Subcutaneous adipose tissue (tissue), 4 donors: ENCODE measurements around the gene UBIAD1. TPM values are rescaled to one million over a fixed set of nuclear protein-coding genes. Genes with fewer than 3 reads are reported as not detected.

ENCODE experiments used
- total RNA-seq, 4 donors: library from RNA; depleted of rRNA; stranded (reverse); fragments of >200 nt; gene quantifications; one replicate each; pipeline ENCODE4 v1.1.0, GENCODE V29; 2016
- TF ChIP-seq, protein P1 (sequence below): fragments of 450-650 bp; IDR thresholded peaks from one replicate; pipeline ENCODE4 v1.5.1; 2016; ENCODE audit warnings: low read depth, mild to moderate bottlenecking, control low read depth, antibody characterized with exemption, moderate library complexity

Gene UBIAD1
- total RNA-seq, 4 donors from 2014 or later: 7.0 to 15.4 (median 11.0) TPM

DNA sequence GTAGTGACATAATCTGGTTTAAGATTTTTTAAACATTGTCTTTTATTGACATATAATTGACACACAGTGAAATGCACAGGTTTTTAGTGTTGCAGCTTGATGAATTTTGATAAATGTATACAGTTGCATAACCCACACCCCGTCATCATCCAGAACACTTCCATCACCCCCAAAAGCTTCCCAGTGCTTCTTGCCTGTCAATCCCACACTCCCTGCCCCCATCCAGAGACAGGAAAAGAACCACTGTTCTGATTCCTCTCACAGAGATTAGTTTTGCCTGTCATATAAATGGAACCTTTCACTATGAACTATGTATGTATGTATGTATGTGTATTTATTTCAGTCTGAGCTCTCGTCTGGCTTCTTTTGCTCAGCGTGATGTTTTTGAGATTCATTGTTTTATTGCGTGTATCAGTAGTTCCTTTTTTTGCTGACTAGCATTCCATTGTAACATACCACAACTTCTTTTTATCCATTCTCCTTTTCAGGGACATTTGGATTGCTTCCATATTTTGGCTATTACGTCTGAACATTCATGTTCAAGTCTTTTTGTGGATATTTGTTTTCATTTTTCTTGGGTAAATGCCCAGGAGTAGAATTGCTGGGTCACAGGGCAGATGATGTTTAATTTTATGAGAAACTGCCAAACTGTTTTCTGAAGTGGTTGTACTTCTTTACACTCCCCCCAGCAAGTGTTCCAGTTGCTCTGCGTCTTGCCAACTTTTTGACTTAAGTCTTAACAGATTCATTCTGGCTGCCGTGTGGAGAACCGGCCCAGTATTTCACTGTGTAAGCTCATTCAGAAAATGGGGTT lies 8.7 kb downstream of the UBIAD1 start:
- TF ChIP-seq, protein P1, sequence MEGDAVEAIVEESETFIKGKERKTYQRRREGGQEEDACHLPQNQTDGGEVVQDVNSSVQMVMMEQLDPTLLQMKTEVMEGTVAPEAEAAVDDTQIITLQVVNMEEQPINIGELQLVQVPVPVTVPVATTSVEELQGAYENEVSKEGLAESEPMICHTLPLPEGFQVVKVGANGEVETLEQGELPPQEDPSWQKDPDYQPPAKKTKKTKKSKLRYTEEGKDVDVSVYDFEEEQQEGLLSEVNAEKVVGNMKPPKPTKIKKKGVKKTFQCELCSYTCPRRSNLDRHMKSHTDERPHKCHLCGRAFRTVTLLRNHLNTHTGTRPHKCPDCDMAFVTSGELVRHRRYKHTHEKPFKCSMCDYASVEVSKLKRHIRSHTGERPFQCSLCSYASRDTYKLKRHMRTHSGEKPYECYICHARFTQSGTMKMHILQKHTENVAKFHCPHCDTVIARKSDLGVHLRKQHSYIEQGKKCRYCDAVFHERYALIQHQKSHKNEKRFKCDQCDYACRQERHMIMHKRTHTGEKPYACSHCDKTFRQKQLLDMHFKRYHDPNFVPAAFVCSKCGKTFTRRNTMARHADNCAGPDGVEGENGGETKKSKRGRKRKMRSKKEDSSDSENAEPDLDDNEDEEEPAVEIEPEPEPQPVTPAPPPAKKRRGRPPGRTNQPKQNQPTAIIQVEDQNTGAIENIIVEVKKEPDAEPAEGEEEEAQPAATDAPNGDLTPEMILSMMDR: no peak

DNA sequence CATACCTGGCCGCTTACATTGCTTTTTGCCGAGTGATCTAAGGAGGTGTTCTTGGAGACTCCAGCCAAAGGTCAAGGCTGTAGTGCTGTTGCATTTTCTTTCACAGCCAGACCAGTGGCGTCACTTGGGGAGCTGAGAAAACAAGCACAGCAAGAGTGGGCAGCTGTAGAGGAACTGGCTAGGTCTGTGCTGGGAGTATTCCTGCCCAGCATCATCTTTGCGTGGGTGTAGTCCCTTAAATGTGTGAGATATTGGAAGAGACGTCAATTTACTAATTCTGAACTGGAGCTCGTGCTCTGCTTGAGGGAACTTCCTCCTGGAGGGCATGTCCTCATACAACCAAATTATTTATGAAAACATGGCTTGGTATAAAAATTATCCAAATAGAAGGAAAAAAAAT lies 10.2 kb downstream of the UBIAD1 start:
- TF ChIP-seq, protein P1: no peak

DNA sequence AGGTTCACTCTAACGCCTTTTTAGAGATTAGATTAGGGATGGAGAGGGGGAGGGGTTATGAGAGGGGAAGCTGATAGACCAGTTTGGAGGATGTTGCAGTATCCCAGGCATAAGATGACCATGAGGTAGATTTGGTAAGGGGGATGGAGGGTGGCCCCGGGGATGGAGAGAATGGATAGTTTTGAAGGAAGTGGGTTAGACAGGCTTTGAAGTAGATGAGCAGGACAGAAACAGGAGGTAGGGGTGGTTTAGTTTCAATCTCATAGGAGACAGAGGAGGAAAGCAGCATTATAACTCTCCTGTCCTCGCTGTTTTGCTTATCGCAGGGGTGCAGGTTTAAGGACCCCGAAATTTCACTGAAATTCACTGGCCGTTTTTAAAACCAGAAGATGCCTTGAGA lies 11.8 kb downstream of the UBIAD1 start:
- TF ChIP-seq, protein P1: no peak

DNA sequence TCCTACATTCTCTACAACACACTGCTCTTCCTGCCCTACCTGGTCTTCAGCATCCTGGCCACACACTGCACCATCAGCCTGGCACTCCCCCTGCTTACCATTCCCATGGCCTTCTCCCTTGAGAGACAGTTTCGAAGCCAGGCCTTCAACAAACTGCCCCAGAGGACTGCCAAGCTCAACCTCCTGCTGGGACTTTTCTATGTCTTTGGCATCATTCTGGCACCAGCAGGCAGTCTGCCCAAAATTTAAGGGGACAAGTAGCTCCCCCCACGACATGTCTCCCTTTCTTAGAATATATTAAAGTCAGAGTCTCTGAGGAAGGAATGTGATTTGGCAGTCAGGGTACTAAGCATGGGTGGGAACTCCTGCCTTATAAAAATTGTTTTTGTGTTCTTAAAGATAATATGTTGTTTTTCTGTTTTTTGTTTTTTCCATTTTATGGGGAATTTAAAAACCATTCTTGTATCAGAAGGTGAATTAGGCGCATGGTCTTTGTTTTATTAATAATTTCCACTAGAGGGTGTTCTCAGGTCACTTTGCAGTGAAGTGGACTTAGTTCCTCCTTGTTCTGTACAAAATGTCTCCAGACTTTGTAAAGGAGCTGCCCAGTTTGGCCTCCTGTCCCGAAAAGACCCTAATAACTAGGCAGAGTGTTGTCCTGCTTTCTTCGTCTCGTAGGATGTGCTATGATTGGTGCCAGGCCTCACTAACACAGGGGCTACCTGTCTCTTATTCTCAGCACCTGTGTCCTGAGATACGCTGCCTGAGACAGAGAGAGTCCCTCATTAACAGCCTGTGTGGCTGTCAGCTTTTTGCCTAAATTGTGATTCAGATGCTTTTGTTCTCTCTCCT lies 13.1 kb downstream of the UBIAD1 start:
- TF ChIP-seq, protein P1: no peak

DNA sequence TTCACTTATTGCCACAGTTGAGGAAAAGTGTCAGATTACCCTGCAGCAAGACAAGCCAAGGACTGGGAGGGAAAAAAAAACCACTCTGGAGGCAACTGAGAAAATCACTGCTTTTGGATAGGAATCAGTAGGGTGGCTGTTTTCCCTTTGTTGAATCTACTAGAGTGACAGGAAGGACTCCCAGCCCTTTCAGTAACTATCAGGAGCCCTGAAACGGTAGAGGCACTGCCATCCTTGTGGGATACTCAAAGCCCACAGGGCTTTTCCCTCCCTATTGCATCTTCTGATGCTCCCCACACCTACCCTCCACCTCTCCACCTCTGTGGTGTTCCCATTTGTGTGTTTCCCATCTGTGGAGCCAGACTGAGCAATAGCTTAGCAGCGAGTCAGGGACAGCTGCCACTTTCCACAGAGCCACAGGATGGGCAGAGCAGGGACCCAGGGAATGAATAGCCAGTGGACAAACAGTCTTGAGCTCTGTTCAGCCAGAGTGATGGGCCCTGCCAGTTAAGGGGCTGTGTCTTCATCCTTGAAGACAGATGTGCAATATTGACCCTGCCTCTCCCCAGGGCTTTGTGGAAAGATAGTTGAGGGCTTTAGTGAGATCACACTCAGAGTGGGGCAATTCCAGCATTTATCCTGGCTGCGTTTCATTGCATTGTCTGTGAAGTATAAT lies 13.9 kb downstream of the UBIAD1 start:
- TF ChIP-seq, protein P1: no peak

DNA sequence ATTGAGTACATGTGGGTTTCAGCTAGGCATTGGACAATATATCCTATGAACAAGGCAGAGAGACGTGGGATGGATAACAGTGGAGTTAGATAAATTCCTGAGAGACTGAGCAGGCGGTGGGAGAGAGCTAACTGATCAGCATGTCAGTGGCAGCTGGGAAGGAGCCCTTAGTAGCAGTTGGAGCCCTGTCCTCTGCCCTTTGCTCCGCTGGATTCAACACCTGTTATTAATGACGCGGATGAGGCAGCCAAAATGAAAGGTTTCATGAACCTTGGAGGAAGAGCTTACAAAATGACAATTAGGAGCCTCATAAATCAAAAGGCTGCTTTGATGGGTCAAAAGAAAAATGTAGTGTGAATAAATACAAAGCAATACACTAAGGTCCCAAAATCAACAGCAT lies 16.1 kb downstream of the UBIAD1 start:
- TF ChIP-seq, protein P1: no peak

DNA sequence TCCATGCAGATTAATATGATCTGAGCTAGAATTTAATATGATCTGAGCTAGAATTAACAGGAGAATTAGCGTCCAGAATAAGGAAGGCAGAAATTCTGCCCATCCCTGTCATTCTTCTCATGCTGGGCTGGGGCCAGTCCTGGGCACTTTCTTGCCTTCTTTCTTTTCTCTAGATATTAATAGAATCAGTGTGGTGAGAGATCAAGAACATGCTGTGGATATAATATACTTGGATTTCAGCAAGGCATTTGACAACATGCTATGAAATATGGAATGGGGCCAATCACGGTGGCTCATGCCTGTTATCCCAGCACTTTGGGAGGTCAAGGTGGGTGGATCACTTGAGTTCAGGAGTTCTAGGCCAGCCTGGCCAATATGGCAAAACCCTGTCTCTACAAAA lies 18.1 kb downstream of the UBIAD1 start:
- TF ChIP-seq, protein P1: no peak
